Stimulated activated naive CD4-positive, alpha-beta T cell (primary cell): ENCODE measurements around the gene TAF7.
"Not testable (repeated sequence)": the region's sequence is repeated elsewhere in the genome, so short reads cannot be mapped to it uniquely, and the experiment has no call there.

Source experiments
- DNase-seq, 6 experiments: peaks; one replicate each; lab custom pipeline; 2025; lab: John Stamatoyannopoulos, UW

Gene TAF7

GRCh38 chr5:141338538-141339306 lies 18.1 kb upstream of the TAF7 start, which contains the start of gene PCDHGA2:
Gene PCDHGA2, plus strand, starts transcription at chr5:141338760.
- DNase-seq: no peak

- DNase-seq: not testable (repeated sequence)
Observed at GRCh38 chr5:141332571-141332970, 12.0 kb upstream of the TAF7 start.

GRCh38 chr5:141330299-141331080 lies 9.9 kb upstream of the TAF7 start, which contains the start of gene PCDHGA1:
Gene PCDHGA1, plus strand, starts transcription at chr5:141330514.
- DNase-seq: peak in 1 of 6 experiments; percentile 8

- no peak for DNase-seq
Observed at GRCh38 chr5:141328231-141328630, 7.6 kb upstream of the TAF7 start.

GRCh38 chr5:141326088-141326854 lies 5.7 kb upstream of the TAF7 start:
- DNase-seq: peak; percentile 24 to 73 (median 54)

- DNase-seq: no peak
Observed at GRCh38 chr5:141322261-141322660, 1.7 kb upstream of the TAF7 start.

GRCh38 chr5:141319699-141320098 lies 885 bp downstream of the TAF7 start:
- no peak for DNase-seq

GRCh38 chr5:141319202-141319601 lies 1.4 kb downstream of the TAF7 start:
- DNase-seq: no peak

- not testable (repeated sequence) for DNase-seq
Observed at GRCh38 chr5:141316963-141317362, 3.6 kb downstream of the TAF7 start.

- no peak for DNase-seq
Observed at GRCh38 chr5:141313711-141314110, 6.9 kb downstream of the TAF7 start.

- no peak for DNase-seq
Observed at GRCh38 chr5:141306630-141307029, 14.0 kb downstream of the TAF7 start.

GRCh38 chr5:141303756-141304155 lies 16.8 kb downstream of the TAF7 start, which contains the start of gene SLC25A2:
Gene SLC25A2, minus strand, starts transcription at chr5:141304049. Its CDS starts 184 bp downstream, at chr5:141303865.
- DNase-seq: no peak

GRCh38 chr5:141298376-141298775 lies 22.2 kb downstream of the TAF7 start:
- no peak for DNase-seq

- DNase-seq: no peak
Observed at GRCh38 chr5:141272906-141273305, 47.7 kb downstream of the TAF7 start.

- no peak for DNase-seq
Observed at GRCh38 chr5:141269195-141269594, 51.4 kb downstream of the TAF7 start.
